Measurements from ENCODE around the gene SLC10A7. TPM values are rescaled to one million over a fixed set of nuclear protein-coding genes. Genes with fewer than 3 reads are reported as not detected.

SLC10A7 gene
- total and polyA plus RNA-seq, 7 donors: 1.4 to 9.3 (median 5.3) TPM

GRCh38 chr4:146442801-146443200 lies 78.9 kb downstream of the SLC10A7 start:
- DNase-seq: no peak
- H3K4me3 ChIP-seq: no peak overlapping the region
- H3K4me1 ChIP-seq: peaks cover 0 to 16% (median 0%) of the 10 kb centered on the region in 4 donors
- no peaks in the 10 kb centered on the region for H3K9me3 ChIP-seq
- H3K36me3 ChIP-seq: no peaks in the 10 kb centered on the region
- TF ChIP-seq POLR2AphosphoS5 (IDR thresholded peaks at IDR 0.05) (no peak), EP300 (IDR thresholded peaks at IDR 0.05) (no peak), CTCF (IDR thresholded peaks at IDR 0.05) (no peak), POLR2A (IDR thresholded peaks at IDR 0.05) (no peak)
- H3K27ac ChIP-seq: no peak overlapping the region
- WGBS, 2 donors: 80 to 83% methylated on average over 1 of the region's 1 CpG
- intact Hi-C loops (cut with DNase I): no loop called here
- H3K27me3 ChIP-seq: no peaks in the 10 kb centered on the region

- Histone ChIP-seq H3K36me3 (no peaks in the 10 kb centered on the region), H3K27ac (no peak overlapping the region), H3K9me3 (no peaks in the 10 kb centered on the region), H3K4me3 (no peak overlapping the region), H3K27me3 (no peaks in the 10 kb centered on the region), H3K4me1 (peaks cover 0 to 16% (median 0%) of the 10 kb centered on the region in 4 donors)
- DNase-seq: no peak
- intact Hi-C loops (cut with DNase I): no loop called here
- WGBS, 2 donors: 94 to 96% methylated on average over 4 of the region's 4 CpGs
- TF ChIP-seq POLR2A (IDR thresholded peaks at IDR 0.05) (no peak), CTCF (IDR thresholded peaks at IDR 0.05) (no peak), EP300 (IDR thresholded peaks at IDR 0.05) (no peak), POLR2AphosphoS5 (IDR thresholded peaks at IDR 0.05) (no peak)
Measured at GRCh38 chr4:146439999-146440398, 81.7 kb downstream of the SLC10A7 start.

- intact Hi-C loops (cut with DNase I): no loop called here
- H3K4me1 ChIP-seq: peaks cover 0 to 16% (median 0%) of the 10 kb centered on the region in 4 donors
- H3K27ac ChIP-seq: no peak overlapping the region
- no peaks in the 10 kb centered on the region for H3K27me3 ChIP-seq
- no peak for DNase-seq
- no peak overlapping the region for H3K4me3 ChIP-seq
- H3K36me3 ChIP-seq: no peaks in the 10 kb centered on the region
- no peaks in the 10 kb centered on the region for H3K9me3 ChIP-seq
- TF ChIP-seq EP300 (IDR thresholded peaks at IDR 0.05): no peak
- 48 to 79% methylated on average over 1 of the region's 1 CpG for WGBS, 2 donors
Measured at GRCh38 chr4:146439437-146439836, 82.3 kb downstream of the SLC10A7 start.

GRCh38 chr4:146437778-146438177 lies 84.0 kb downstream of the SLC10A7 start:
- Histone ChIP-seq H3K27ac (no peak overlapping the region), H3K4me1 (peaks cover 0 to 5% (median 0%) of the 10 kb centered on the region in 4 donors), H3K4me3 (no peak overlapping the region), H3K9me3 (no peaks in the 10 kb centered on the region), H3K36me3 (no peaks in the 10 kb centered on the region), H3K27me3 (no peaks in the 10 kb centered on the region)
- intact Hi-C loops (cut with DNase I): no loop called here
- DNase-seq: no peak
- TF ChIP-seq POLR2A (IDR thresholded peaks at IDR 0.05) (no peak), POLR2AphosphoS5 (IDR thresholded peaks at IDR 0.05) (no peak)
- WGBS, 2 donors: 85 to 94% methylated on average over 2 of the region's 2 CpGs

- intact Hi-C loops (cut with DNase I): no loop called here
- WGBS, 2 donors: 93 to 94% methylated on average over 4 of the region's 4 CpGs
Measured at GRCh38 chr4:146436423-146437162, 85.1 kb downstream of the SLC10A7 start.

More at GRCh38 chr4:146436423-146437162, 85.1 kb downstream of the SLC10A7 start:
- TF ChIP-seq EP300 (IDR thresholded peaks at IDR 0.05): no peak
- no peak for TF ChIP-seq POLR2AphosphoS5 (IDR thresholded peaks at IDR 0.05)
- TF ChIP-seq CTCF (IDR thresholded peaks at IDR 0.05): no peak
- no peaks in the 10 kb centered on the region for H3K27me3 ChIP-seq
- no peaks in the 10 kb centered on the region for H3K36me3 ChIP-seq
- no peaks in the 10 kb centered on the region for H3K4me1 ChIP-seq
- H3K4me3 ChIP-seq: no peak overlapping the region
- no peak overlapping the region for H3K27ac ChIP-seq
- DNase-seq: no peak
- H3K9me3 ChIP-seq: no peaks in the 10 kb centered on the region
